Smooth muscle cell (in vitro differentiated cells): ENCODE measurements around the gene SRPK2. TPM values are rescaled to one million over a fixed set of nuclear protein-coding genes. Genes with fewer than 3 reads are reported as not detected.

Experiments
- DNase-seq: peaks from one replicate; lab custom pipeline; 2025; ENCODE audit not compliant: unreplicated experiment; lab: John Stamatoyannopoulos, UW
- H2AFZ ChIP-seq: fragments of 200-600 bp; sonication (generic); 2 replicates; pipeline ENCODE4 v1.6.0; 2016; ENCODE audit warnings: antibody characterized with exemption, low read depth, mild to moderate bottlenecking
- H3F3A ChIP-seq: fragments of 200-600 bp; sonication (generic); 2 replicates; pipeline ENCODE4 v1.6.0; 2017; ENCODE audit warnings: antibody characterized with exemption, low read depth
- H3K27ac ChIP-seq: fragments of 200-600 bp; sonication (generic); 2 replicates; pipeline ENCODE4 v1.5.1; 2016; ENCODE audit warnings: low read depth, mild to moderate bottlenecking
- H3K27me3 ChIP-seq: fragments of 200-600 bp; sonication (generic); 2 replicates; pipeline ENCODE4 v1.6.1; 2016; ENCODE audit warnings: low read depth, mild to moderate bottlenecking
- H3K36me3 ChIP-seq: fragments of 200-600 bp; sonication (generic); 2 replicates; pipeline ENCODE4 v1.5.1; 2016; ENCODE audit warnings: low read depth
- H3K4me1 ChIP-seq: fragments of 200-600 bp; sonication (generic); 2 replicates; pipeline ENCODE4 v1.5.1; 2016; ENCODE audit warnings: low read depth
- H3K4me2 ChIP-seq: fragments of 200-600 bp; sonication (generic); 2 replicates; pipeline ENCODE4 v1.6.0; 2016; ENCODE audit warnings: mild to moderate bottlenecking
- H3K4me3 ChIP-seq: fragments of 200-600 bp; sonication (generic); 2 replicates; pipeline ENCODE4 v1.5.1; 2016; ENCODE audit warnings: mild to moderate bottlenecking
- H3K79me2 ChIP-seq: fragments of 200-600 bp; sonication (generic); 2 replicates; pipeline ENCODE4 v1.6.0; 2016; ENCODE audit warnings: low read depth, mild to moderate bottlenecking
- H3K9ac ChIP-seq: fragments of 200-600 bp; sonication (generic); 2 replicates; pipeline ENCODE4 v1.6.0; 2016; ENCODE audit warnings: low read depth
- H3K9me3 ChIP-seq: fragments of 200-600 bp; sonication (generic); replicated peaks from 2 replicates; pipeline ENCODE4 v1.5.1; 2016; ENCODE audit warnings: low read depth
- H4K20me1 ChIP-seq: fragments of 200-600 bp; sonication (generic); 2 replicates; pipeline ENCODE4 v1.6.0; 2016; ENCODE audit warnings: low read depth
- CTCF ChIP-seq: fragments of 200-600 bp; sonication (generic); IDR thresholded peaks from 2 replicates; pipeline ENCODE4 v1.5.1; 2017; ENCODE audit warnings: borderline replicate concordance, mild to moderate bottlenecking, antibody characterized with exemption; ENCODE audit not compliant: insufficient read depth, poor library complexity, severe bottlenecking
- WGBS: methylation state at CpG from one replicate; pipeline ENCODE4 v1.1.7; 2016; ENCODE audit warnings: low lambda C conversion rate; 5-methylcytosine and 5-hydroxymethylcytosine counted together
- polyA plus RNA-seq: library from polyadenylated mRNA; unstranded; fragments of >200 nt; fragmentation: Nextera tagmentation; extraction: Ambion mirVana; gene quantifications from 2 replicates; pipeline ENCODE4 v1.2.1, GENCODE V29; 2016
- total RNA-seq: library from RNA; depleted of rRNA; stranded (reverse); fragments of >200 nt; gene quantifications from 2 replicates; pipeline ENCODE4 v1.2.3, GENCODE V29; 2014

Gene SRPK2
- total and polyA plus RNA-seq, 2 experiments from 2014 or later: 21.9 to 28.0 TPM

- no peaks in the 10 kb centered on the region for H3K36me3 ChIP-seq
- no peak overlapping the region for H3K4me3 ChIP-seq
- H3K9me3 ChIP-seq: no peaks in the 10 kb centered on the region
- no peaks in the 10 kb centered on the region for H3K4me1 ChIP-seq
- no peak overlapping the region for H3K4me2 ChIP-seq
- H4K20me1 ChIP-seq: peaks cover 87% of the 10 kb centered on the region
- no peak for TF ChIP-seq CTCF
- no peak overlapping the region for H3K27ac ChIP-seq
- no peaks in the 10 kb centered on the region for H3K27me3 ChIP-seq
- no peak overlapping the region for H3K9ac ChIP-seq
- WGBS: 95% methylated on average over 12 of the region's 12 CpGs
- no peaks in the 10 kb centered on the region for H3F3A ChIP-seq
- H2AFZ ChIP-seq: no peak overlapping the region
- no peak for DNase-seq
- H3K79me2 ChIP-seq: peaks cover 71% of the 10 kb centered on the region
Observed at GRCh38 chr7:105285118-105285874, 103.4 kb downstream of the SRPK2 start.

DNA sequence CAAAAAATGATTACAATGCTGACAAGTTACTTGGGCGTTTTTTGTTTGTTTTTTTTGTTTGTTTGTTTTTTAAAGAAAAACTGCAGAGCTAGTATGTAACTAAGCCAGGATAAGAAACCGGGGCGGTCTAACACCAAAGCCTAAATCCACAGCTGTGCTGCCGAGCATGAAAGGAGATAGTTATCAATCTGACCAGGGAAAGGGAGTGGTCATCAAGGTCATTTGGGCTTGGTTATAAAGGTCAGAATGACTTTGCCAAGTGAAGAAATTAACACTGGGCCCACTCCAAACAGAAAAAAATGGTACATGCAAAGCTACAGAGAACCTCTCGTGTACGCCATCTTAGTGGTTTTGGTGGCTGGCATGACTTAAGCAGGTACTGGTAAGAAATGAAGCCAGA, 104.7 kb downstream of the SRPK2 start:
- Histone ChIP-seq H3K4me3 (no peak overlapping the region), H3F3A (no peaks in the 10 kb centered on the region), H3K27me3 (no peaks in the 10 kb centered on the region), H3K27ac (no peak overlapping the region), H3K36me3 (no peaks in the 10 kb centered on the region), H3K79me2 (peaks cover 71% of the 10 kb centered on the region), H4K20me1 (peaks cover 90% of the 10 kb centered on the region), H3K9ac (no peak overlapping the region), H3K4me1 (peaks cover 8% of the 10 kb centered on the region), H3K9me3 (no peaks in the 10 kb centered on the region), H2AFZ (no peak overlapping the region), H3K4me2 (no peak overlapping the region)
- TF ChIP-seq CTCF: no peak
- no peak for DNase-seq
- 83% methylated on average over 6 of the region's 6 CpGs for WGBS

- 97% methylated on average over 2 of the region's 2 CpGs for WGBS
Observed at GRCh38 chr7:105281966-105282365, 106.8 kb downstream of the SRPK2 start.

More at GRCh38 chr7:105281966-105282365, 106.8 kb downstream of the SRPK2 start:
- Histone ChIP-seq H3K79me2 (peaks cover 57% of the 10 kb centered on the region), H3F3A (no peaks in the 10 kb centered on the region), H3K4me1 (peaks cover 8% of the 10 kb centered on the region), H3K27me3 (no peaks in the 10 kb centered on the region), H3K4me2 (no peak overlapping the region), H3K9ac (no peak overlapping the region), H3K9me3 (no peaks in the 10 kb centered on the region), H3K27ac (no peak overlapping the region), H2AFZ (no peak overlapping the region), H3K36me3 (no peaks in the 10 kb centered on the region), H3K4me3 (no peak overlapping the region), H4K20me1 (peaks cover 92% of the 10 kb centered on the region)
- no peak for TF ChIP-seq CTCF
- DNase-seq: no peak
